ENCODE measurements around the gene IDS.
"Not testable (repeated sequence)": the region's sequence is repeated elsewhere in the genome, so short reads cannot be mapped to it uniquely, and the experiment has no call there.

The IDS gene

GRCh38 chrX:149526318-149527033 is 21.4 kb upstream of the IDS start:
- DNase-seq, result not testable (repeated sequence)

- DNase-seq, result peak; percentile 16 to 23
These were observed 20.8 kb upstream of the IDS start for GRCh38 chrX:149525903-149526302.

- peak; percentile 19 to 41 for DNase-seq
These were observed 20.3 kb upstream of the IDS start for GRCh38 chrX:149525389-149525788.

DNA sequence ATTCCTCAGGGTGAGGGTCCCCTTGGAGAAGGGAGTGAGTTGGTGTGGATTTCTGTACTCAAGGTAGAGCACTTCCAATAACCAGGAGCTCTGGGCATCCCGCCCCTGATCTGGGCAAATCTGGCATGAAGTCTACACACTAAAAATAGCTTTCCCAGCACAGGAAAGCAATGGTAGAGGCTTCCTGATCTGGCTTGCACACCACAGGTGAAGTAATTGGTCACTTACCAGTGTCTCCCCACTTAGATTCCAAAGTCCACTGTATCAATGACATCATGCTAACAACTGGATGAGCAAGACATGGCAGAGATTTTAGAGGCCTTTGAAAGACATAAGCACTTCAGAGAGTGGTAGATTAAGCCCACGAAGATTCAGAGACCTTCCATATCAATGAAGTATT is 17.8 kb upstream of the IDS start:
- no peak for DNase-seq

- DNase-seq, result no peak
These were observed 16.3 kb upstream of the IDS start for GRCh38 chrX:149521438-149521837.

DNA sequence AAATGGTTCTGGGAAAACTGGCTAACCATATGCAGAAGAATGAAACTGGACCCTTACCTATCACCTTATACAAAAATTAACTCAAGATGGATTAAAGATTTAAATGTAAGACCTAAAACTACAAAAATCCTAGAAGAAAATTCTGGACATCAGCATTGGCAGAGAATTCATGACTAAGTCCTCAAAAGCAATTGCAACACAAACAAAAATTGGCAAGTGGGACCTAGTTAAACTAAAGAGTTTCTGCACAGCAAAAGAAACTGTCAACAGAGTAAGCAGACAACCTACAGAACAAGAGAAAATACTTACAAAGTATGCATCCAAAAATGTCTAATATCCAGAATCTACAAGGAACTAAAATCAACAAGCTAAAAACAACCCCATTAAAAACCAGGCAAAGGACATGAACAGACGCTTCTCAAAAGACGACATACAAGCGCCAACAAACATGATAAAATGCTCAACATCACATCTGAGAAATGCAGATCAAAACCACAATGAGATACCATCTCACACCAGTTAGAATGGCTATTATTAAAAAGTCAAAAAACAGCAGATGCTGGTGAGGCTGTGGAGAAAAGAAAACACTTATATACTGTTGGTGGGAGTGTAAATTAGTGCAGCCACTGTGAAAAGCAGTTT is 15.7 kb upstream of the IDS start:
- not testable (repeated sequence) for DNase-seq

GRCh38 chrX:149518236-149518635 is 13.1 kb upstream of the IDS start:
- DNase-seq, result no peak

GRCh38 chrX:149517308-149517707 is 12.2 kb upstream of the IDS start:
- no peak for DNase-seq

- no peak for DNase-seq
These were observed 11.5 kb upstream of the IDS start for GRCh38 chrX:149516604-149517003.

DNA sequence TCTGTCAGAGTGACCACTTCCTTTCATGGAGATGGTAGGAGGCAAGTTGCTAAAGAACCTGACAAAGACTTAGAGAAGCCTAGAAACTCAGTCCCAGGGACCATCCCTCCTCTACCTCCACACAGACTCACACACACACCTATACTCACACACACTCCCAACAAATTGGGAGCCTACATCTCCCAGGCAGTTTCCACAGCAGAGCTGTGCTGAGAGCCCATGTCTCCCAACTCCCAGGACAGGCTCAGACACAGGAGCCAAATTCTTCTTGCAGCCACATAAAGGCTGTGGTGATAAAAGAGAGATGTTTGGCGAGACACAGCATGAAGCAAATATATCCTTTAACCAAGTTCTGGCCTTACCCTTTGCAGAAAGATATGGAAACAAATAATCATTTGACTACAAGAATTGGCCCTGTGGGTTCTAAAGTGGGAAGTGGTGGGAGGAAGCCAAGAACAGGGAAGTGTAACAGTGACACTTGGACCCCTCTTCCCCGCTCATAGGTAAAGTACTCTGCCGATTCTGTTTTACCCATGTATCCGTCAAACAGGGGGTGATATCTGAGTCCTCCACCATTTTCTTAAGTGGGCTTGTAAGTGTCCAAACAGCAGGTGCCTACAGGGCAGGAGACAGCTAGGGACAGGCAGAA is 11.0 kb upstream of the IDS start:
- peak; percentile 4 to 5 for DNase-seq

DNA sequence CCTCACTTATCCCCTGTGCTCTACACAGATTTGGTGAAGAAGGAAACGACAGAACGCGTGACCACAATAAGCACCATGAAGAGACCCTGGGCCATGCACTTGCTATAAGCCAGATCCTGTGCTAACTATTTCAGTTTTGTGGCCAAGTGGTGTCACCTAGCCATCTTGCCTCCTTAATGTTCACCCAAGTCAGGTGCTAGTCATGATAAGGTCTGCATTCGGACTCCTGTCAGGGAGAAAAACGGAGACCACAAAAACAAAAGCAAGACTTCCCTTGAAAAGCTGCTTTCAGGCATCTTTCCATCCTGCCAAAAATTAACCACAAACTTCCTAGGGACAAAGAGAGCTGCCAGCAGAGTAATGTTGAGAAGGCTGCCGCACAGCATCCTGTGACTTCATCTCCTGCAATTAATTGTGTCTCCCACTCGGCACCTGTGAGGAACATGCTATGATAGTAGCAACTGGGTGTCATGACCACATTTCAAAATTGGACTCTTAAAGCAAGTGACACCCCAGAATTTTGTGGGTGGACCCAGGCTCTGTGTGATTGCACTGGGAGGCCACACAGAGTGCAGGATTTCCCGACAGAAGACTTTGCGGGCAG is 8.8 kb upstream of the IDS start:
- DNase-seq, result peak; percentile 41 to 63

DNA sequence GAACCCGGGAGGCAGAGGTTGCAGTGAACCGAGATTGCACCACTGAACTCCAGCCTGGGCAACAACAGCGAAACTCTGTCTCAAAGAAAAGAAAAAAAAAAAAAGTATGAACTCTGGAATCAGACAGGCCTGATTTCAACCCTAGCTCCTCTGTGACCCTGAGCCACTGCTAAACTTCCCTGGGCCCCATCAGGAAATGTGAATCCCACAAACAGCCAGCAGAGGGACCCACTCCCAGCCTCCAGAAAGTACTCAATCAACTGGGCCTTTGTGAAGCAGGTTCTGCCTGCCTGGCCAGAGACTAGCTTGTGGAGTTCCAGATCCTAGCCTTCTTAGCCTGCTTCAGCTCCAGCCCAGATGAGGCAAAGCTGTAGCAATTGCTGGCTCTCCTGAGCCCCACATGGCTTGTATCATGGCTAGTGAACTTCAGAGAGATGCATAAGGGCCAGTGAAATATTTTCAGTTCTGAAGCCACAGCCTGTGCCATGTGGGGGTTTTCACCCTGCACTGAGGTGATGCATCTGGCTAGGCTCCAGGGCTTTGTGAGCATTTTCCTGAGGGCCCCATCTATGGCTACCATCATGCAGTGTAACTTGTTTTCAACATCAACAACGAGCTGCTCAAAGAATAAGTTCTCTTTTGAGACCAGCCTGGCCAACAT is 7.2 kb upstream of the IDS start:
- peak; percentile 43 to 49 for DNase-seq

- DNase-seq, result no peak
These were observed 6.0 kb upstream of the IDS start for GRCh38 chrX:149511081-149511480.

- peak; percentile 12 to 42 for DNase-seq
These were observed 5.3 kb upstream of the IDS start for GRCh38 chrX:149510386-149510785.

DNA sequence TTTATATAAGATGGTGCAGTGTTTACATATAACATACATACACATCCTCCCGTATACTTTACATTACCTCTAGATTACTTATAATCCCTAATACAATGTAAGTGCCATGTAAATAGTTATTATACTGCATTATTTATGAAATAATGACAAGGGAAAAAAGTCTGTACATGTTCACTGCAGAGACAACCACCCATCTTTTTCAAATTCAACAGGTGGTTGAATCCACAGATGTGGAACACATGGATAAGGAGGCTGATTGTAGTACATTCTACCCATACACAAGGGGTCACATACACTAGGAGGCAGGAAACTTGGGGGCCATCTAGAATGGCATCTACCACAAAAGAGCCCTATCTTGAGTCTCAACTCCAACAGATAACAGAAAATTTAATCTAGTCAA is 3.4 kb upstream of the IDS start:
- no peak for DNase-seq

- DNase-seq, result no peak
These were observed 1.2 kb upstream of the IDS start for GRCh38 chrX:149506349-149506748.

DNA sequence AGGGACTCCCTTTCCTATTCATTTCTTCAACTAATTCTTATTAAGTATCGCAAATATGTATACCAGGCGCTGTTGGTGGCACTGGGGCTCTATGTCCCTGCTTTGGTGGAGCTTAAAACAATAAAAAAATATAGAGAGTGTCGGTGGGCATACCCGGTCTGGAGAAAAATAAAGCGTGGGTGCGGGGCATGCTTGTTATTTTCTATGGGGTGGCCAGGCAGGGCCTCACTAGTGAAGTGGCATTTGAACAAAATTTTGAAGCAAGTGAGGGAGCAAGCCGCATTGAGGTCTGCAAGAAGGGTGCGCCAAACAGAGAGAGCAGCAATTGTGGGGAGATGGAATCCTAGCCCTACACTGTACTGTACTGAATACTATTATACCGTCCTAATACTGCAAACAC is 565 bp upstream of the IDS start:
- DNase-seq, result no peak

GRCh38 chrX:149504226-149504914 is 736 bp downstream of the IDS start:
- DNase-seq, result no peak

DNA sequence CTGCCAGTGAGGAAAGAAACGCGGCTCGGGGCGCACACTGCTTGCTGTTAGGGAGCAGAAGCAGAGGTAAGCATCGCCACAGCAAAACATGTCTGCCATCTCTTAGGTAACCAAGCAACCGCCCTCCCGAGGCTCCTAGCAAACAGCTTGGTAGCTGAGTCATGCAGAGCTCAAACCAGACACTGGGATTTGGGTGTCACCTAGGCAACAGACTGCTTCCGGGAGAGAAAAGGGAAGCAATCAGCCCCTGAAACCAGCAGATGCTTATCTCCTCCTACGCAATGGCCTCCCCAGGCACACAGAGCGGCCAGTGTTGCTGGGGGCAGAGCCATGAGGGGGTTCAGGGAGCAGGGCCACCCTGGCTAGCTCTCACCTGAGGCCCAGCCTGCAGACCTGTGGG is 1.7 kb downstream of the IDS start:
- DNase-seq, result peak; percentile 35 to 46

GRCh38 chrX:149502923-149503322 is 2.2 kb downstream of the IDS start:
- DNase-seq, result not testable (repeated sequence)

DNA sequence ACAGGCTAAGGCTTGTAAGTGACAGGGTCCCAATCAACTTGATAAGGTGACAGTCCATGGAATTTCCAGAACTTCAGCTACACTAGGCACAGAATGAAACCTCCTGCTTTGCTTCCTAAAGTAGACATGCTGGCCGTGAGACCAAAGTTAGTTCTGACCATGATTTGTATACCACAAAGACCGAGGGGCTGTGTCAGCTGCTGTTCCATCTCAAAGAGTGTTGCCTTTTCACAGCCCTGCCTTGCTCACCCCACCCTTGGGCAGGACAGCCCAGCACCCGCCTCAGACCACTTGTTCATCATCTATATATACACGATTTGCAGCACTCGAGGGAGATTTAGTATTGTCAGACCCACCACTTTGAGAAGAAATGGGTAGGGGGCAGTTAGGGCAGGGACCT is 5.3 kb downstream of the IDS start:
- no peak for DNase-seq

GRCh38 chrX:149498767-149499166 is 6.3 kb downstream of the IDS start:
- DNase-seq, result no peak

DNA sequence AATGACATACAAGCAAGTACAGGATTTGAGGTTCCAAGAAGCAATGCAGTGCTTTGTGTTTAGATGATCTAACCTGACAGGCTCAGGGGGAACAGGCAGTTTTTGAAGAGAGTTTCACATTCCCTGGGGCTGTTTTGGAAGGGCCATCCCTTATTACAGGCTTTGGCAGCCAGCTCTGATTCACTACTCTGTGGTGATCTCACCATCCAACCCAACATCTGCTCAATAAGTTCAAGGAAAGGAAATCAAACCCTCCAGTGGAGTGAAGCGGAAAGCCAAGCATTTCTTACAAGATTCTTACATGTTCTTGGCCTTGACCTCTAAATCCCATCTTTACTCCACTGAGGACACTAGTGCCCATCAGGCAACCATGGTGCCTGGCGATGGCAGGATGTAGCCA is 7.5 kb downstream of the IDS start:
- DNase-seq, result no peak

All from Kasumi-1 (cell line).